ENCODE results near the gene BOLA1. TPM values are rescaled to one million over a fixed set of nuclear protein-coding genes. Genes with fewer than 3 reads are reported as not detected.
A peak's percentile ranks its signal among the peaks of the same experiment; 100 is the strongest.

BOLA1 gene
- total and polyA plus RNA-seq, 2 of the 13 experiments (the other 11 are each of a cell fraction or from before 2014, with no cell fraction given), result 3.2 to 4.2 TPM

GRCh38 chr1:149888247-149888998 is 10.9 kb upstream of the BOLA1 start (continued):
- TF ChIP-seq ARID5B (CRISPR knock-in tag; IDR thresholded peaks at IDR 0.05), result 0 out of 2 replicates have a peak, but pooled peaks have one; percentile 11
- TF ChIP-seq DR1 (CRISPR knock-in tag; IDR thresholded peaks at IDR 0.05), result no peak
- no peak for TF ChIP-seq ZNF33B (CRISPR knock-in tag; IDR thresholded peaks at IDR 0.05)
- no peak for TF ChIP-seq LCORL (IDR thresholded peaks at IDR 0.05)
- 0 out of 2 replicates have a peak, but pooled peaks have one; percentile 14 for TF ChIP-seq LCORL (CRISPR knock-in tag; IDR thresholded peaks at IDR 0.05)
- no peak for TF ChIP-seq ZBTB49 (CRISPR knock-in tag; IDR thresholded peaks at IDR 0.05; ENCODE audit: borderline replicate concordance)
- no peak for TF ChIP-seq MEF2D (CRISPR knock-in tag; IDR thresholded peaks at IDR 0.05)
- TF ChIP-seq RFXAP (CRISPR knock-in tag; IDR thresholded peaks at IDR 0.05; ENCODE audit: borderline replicate concordance), result no peak
- TF ChIP-seq CAMTA2 (CRISPR knock-in tag; IDR thresholded peaks at IDR 0.05; ENCODE audit: borderline replicate concordance), result no peak
- no peak for TF ChIP-seq ZNF547 (CRISPR knock-in tag; IDR thresholded peaks at IDR 0.05)
- TF ChIP-seq JUNB (CRISPR knock-in tag; IDR thresholded peaks at IDR 0.05; ENCODE audit: borderline replicate concordance), result no peak
- no peak for TF ChIP-seq ZNF318 (CRISPR knock-in tag; IDR thresholded peaks at IDR 0.05)
- TF ChIP-seq TEAD3 (CRISPR knock-in tag; optimal IDR thresholded peaks at IDR 0.05; ENCODE audit: borderline replicate concordance), result peak; percentile 43
- TF ChIP-seq ZSCAN29 (CRISPR knock-in tag; conservative IDR thresholded peaks at IDR 0.05), result peak; percentile 43; the same call in 1 of the 2 replicates

Data from HepG2 (cell line).